GM19328 (cell line): ENCODE measurements around the gene RRAS2.

ENCODE experiments used
- ATAC-seq: cut with Tn5 transposase; IDR thresholded peaks from one replicate; pipeline ENCODE4 v1.9.1; 2021; ENCODE audit warnings: mild to moderate bottlenecking, moderate library complexity; ENCODE audit not compliant: unreplicated experiment

Gene RRAS2

DNA sequence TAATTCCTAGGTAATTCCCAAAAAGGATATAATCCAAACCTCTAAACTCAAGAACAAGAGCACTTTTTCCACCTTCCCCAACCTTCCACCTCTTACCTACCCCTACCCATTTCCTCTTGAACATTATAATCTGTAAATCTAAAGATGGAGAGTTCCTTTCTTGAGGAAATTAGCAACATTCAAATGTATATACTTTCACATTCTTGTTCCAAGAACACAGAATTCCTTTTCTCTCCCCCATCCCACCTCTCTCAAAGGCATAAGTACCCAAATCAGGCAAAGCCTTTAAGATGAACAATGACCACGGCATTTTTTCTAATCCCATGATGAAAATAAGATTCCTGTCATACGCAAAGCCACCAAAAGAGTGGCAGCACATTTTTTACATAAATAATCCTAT is 18.3 kb downstream of the RRAS2 start:
- ATAC-seq, result no peak

DNA sequence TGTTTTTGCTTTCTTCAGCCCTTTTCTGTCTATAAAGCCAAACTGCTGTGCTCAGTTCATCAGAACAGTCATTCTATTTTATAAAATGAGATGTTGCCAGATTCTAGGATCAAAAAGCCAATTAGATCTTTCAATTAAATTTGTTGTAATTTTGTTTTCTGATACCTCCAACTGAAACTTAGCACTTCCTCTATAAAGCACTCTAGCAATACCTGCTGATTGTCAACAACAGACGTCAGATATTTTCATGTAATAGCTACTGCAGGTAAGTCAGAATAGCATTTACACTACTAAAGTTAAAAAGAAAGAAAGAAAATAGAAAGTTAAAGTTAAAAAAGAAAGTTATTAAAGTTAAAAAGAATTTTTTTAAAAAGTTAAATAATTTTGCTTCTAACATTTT is 19.6 kb downstream of the RRAS2 start:
- no peak for ATAC-seq

DNA sequence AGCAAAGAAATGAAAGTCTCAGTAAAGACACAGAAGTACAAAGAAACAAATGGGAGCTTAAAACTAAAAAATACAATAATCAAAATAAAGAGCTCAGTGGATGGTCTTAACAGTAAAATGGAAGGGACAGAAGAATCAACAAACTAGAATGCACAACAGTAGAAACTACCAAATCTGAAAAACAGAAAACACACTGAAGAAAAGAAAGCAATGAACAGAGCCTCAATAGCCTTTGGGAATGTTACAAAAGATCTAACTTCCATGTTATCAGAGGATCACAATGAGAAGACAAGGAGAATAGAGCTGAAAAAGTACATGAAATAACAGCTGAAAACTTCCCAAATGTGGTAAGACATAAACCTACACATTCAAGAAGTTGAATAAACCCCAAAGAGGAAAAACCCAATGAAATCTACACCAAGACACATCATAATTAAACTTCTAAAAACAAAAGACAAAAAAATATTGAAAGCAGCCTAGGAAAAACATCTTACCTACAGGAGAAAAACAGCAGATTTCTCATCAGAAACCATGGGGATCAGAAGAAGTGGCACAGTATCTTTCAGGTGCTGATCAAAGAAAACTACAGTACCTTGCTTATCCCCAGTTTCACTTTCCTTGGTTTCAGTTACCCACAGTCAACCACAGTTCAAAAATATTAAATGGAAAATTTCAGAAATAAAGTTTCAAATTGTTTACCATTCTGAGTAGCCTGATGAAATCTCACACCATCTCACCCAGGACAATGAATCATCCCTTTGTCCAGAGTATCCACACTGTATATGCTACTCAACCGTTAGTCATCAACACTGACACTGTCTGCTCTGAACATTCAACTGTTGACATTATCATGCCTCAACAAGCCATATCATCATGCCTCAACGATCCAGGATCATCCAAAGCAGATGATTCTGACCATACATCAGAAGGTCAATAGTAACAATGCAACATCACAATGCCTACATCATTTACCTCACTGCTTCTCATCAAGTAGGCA is 22.2 kb downstream of the RRAS2 start:
- no peak for ATAC-seq

DNA sequence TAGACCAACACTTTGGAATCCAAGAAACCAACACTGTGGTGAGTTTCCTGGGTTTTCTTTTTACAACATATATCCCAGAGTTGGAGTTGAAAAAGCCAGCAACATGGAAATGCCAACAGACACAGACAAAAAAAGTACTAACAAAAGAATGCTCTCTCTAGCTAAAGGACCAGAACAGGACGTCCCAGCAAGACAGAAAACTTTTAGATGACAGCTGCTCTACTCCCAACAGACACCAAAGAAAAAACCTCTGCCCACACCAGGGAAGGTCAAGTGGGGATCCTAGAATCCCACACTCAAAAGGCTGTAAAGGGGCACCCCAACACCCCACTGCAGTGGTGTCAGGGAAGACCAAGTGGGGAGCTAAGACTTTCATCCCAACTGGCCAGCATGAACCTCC is 23.3 kb downstream of the RRAS2 start:
- ATAC-seq, result no peak

DNA sequence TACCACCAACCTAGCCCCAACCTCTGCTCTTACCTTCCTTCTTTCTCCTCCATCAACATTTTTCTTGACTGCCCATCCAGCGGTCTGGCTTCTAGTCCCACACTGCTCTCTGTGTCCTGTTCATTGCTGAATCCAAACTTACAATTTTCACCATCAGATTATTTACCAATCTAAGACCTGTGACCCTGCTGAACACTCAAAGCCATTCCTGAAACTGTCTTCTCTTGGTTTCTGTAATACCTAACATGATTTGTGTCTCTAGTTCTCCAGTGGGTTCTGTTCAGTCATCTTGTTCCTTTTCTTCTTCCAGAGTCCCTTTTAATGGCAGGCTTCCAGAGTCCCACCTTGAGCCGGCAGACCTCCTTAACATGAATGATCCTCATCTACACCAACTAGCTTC is 24.1 kb downstream of the RRAS2 start:
- no peak for ATAC-seq

DNA sequence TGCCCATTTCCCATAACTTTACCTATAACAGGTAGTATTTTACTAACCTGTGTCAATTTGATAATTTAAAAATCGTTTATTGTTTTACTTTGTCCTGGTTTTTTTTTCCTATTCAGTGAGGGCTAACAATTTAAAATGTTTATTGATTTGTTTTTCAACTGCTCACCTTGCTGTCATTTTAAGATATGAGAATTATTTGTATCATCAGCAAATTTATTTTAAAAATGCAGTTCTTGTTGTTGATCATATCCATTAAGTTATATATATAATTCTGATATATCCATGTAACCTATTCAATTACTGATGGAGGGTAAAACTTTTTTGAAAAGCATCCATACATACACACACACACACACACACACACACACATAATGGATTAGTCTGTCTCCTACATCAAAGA is 24.8 kb downstream of the RRAS2 start:
- ATAC-seq, result no peak

DNA sequence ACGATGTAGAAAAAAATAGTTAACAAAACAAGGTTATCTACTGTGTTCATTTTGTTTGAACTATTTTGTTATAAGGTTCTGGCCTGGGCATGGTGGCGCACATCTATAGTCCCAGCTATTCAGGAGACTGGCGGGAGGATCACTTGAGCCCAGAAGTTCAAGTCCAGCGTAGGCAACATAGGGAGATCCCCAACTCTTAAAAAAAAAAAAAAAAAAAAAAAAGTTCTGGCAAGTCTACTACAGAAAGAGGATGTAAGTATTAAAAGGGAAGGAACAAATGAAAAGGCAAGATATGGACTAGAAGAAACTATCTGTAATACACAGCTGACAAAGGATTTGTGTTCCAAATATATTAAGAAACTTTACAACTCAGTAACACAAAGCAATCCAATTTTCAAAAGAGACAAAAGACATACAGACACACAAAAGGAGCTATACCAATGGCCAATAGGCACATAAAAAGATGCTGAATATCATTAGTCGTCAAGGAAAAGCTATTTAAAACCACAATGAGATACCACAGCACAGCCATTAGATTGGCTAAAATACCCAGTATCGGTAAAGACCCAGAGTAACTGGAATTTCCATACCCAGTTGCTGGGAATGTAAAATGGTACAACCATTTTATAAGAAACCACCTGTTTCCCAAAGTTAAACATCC is 27.4 kb downstream of the RRAS2 start:
- ATAC-seq, result no peak

DNA sequence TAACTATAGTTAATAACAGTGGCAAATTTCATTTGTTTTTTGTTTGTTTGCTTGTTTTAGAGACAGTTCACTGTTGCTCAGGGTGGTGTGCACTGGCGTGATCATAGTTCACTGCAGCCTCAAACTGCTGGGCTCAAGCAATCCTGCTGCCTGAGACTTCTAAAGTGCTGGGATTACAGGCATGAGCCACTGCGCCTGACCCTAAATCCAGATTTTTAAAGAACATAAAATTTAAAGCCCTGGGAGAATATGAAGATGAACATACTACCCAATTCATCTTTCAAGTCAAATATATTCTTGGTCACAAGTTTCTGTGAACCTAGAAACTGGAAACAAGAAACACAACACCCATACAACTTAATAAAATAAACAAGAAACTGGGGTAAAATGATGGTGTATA is 28.1 kb downstream of the RRAS2 start:
- ATAC-seq, result no peak

DNA sequence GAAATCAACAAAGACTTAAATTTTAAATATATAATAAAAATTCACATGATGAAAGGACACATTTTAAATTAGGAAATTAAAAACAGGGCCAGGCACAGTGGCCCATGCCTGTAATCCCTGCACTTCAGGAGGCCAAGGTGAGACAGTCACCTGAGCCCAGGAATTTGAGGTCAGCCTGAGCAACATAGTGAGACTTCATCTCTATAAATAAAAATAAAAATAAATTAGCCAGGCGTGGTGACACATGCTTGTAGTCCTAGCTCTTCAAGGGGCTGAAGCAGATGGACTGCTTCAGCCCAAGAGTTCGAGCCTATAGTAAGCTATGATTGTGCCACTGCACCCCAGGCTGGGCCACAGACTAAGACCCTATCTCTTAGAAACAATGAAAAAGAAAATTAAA is 29.3 kb downstream of the RRAS2 start:
- no peak for ATAC-seq

DNA sequence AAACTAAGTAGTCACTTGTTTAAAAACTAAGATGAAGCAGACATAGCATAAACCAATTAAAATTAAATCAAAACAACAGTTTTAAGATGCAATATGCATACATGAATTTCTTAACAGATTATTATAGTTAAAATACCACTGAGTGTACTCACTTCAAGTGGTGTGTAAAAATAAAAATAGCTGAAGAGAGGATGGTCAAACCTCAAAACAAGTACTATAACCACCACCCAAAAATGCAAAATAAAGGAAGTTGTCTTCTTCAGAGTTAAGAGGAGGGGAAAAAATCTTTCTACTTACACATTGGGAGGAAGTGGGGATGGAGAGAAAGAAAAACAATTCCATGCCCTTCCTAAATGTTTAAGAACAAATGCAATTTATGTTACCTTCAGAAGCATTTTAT is 31.9 kb downstream of the RRAS2 start:
- ATAC-seq, result no peak

DNA sequence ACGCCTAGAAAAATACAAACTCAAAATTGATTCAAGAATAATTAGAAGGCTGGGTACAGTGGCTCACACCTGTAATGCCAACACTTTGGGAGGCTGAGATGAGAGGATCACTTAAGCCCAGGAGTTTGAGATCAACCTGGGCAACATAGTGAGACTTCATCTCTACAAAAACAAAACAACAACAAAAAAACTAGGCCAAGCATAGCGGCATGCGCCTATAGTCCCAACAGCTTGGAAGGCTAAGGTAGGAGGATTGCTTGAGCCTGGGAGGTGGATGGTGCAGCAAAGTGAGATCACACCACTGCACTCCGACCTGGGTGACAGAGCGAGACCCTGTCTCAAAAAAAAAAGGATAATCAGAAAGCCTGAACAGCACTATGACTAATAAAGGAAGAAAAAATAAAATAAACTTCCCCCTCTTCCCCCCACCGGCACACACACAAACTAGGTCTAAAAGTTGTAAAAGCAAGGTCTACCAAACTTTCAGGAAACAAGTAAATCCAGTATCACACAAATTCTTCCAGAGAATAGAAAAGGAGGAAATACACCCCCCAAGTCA is 35.8 kb downstream of the RRAS2 start:
- no peak for ATAC-seq

DNA sequence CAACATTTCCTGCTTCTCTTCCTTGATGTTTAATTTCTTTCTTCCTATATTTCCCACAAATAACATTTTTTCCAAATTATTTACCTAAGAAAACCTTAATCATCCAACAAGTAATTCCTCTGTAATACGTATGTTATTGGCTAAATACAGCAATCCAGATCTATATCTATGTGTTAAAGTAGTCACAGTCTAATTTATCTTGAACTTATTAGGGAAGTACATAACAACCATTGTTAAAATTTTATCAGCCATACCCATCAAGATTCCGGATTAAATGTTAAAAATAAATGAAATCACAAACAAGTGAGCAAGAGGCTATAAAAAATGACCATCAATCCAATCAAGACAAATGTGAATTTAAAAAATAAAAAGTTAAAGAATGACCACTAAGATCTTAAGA is 36.5 kb downstream of the RRAS2 start:
- ATAC-seq, result no peak

DNA sequence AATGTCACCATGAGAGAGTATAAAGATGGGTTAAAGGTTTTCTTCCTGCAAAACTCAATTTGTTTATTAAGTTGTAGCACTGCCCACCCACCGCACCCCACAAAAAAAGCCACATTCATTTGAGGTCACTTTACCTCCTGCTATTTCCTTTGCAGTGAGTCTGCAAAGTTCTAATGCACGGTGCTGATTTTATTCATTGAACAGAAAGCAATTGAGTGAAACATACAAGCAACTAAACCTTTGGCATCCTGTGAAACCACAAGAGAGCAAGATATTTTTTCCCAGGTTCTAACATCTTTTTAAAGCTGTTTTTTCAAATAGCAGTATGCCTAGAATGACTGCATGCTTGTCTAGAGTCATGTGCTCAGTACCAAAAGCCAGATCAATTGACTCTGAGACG is 39.0 kb downstream of the RRAS2 start:
- no peak for ATAC-seq

DNA sequence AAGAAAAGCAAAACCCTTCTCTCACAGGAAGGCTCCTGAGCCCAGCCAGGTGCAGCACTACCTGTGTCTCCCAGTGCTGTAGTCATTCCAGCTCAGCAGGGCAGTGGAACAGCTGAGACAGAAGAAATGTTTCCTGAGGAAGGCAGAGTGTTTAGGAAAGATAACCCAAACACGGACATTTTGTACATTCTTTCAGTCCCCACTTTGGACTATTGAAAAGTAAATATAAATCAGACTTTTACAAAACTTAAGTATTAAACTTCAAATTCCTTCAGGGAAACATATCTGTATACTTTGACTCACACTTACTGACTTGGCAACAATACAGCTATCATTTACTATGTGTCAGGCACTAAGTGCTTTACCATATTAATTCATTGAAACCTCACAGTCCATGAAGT is 40.4 kb downstream of the RRAS2 start:
- no peak for ATAC-seq

DNA sequence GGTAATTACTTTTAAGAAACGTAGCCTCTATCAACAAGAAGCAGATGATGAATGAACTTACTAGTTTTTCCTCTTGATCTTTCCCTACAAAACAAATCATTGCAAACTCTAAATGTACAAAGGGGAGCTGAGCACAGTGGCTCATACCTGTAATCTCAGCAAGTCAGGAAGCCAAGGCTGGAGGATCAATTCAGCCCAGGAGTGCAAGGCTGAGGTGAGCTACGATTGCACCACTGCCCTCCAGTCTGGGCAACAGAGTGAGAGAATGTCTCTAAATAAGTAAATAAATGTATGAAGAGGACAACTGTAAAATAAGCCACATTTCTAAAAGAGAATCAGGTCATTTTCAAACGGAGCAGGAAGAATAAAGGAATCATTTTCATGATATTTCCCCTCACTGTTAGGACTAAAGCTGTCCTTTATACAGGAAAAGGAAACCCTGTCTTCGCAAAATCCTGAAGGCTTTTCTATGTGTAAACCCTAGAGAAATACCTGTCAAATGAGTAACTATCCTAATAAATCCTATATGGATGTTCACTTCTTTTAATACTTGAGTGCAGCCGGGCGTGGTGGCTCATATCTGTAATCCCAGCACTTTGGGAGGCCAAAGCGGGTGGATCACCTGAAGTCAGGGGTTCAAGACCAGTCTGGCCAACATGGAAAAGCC is 41.2 kb downstream of the RRAS2 start:
- ATAC-seq, result no peak

DNA sequence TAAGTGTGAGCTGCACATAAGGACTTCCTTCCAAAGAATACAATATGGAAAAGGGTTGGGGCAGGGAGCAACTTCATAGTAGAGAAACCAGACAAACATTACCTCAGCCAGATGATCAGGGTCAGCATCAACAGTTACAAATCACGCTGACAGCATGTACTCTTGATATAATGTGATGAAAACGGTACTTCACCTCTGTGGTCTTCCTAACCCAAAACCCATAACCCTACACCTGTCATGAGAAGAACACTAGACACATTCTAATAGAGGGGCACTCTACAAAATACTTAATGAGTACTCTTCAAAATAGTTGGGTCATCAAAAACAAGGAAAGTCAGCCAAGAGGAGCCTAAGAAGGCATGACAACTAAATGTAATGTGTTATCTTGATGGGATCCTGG is 43.9 kb downstream of the RRAS2 start:
- ATAC-seq, result no peak

DNA sequence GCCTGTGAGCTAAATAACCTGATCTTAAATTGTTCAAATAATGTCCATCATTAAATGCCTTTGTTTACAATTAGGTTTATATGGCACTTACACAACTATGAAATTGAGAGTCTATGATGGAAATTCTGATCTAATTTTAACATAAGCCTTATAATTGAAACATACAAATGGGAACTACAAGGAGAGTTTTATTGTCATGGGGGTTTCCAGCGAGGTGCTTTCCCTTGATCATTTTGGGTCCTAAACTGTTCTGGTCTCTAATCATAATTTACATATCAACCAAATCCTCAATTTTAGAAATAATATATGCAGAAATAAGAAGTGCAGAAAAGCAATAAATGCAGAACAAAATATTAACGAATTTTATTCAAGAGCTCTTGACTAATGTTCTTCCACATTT is 44.9 kb downstream of the RRAS2 start:
- ATAC-seq, result no peak

DNA sequence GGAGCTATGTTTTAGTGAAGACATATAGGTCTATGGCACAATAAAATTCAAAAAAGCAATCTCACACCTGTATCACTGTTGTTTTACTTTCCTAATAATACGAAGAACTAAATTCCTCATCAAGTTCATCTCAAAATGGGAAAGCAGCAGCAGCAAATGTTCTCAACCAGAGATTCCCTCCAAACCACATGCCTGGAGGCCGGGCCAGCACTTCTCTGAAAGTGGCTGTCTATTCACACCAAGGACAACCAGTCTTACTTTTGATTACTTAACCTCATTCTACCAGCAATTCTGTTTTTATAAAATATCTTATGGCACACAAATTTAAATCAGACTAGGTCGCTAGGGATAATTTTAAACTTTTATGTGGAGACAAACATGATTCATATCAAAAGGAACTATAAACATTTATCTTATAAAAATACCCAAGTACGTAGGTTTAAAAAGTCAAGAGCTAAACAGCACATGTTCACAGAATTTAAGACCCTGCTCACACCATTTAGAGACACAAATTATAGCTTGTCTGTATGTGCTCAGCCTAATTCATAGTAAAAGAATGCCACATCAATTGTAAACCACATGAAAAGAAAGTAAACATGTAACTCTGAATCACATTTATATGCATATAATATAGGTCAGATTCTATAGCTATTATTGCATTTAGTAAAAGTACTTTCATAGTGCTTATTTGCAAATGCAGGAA is 46.1 kb downstream of the RRAS2 start:
- no peak for ATAC-seq

DNA sequence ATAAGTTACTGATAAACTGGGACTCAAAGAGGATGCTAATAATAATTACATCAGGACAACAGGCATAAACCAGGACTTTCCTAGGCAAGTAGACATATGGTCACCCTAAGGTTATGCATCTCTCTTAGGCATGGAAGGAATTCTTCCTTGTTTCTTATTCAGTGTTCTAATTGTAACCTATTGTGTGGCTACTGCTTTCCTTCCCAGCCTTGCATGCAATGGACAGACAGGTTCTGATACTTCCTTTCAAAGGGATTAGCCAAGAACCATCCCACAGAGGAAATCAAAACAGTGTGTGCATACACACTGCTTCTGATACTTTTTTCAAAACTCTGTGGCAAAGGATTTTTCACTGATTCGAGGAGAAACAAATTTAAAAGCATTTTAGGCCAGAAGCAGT is 48.3 kb downstream of the RRAS2 start:
- ATAC-seq, result no peak

DNA sequence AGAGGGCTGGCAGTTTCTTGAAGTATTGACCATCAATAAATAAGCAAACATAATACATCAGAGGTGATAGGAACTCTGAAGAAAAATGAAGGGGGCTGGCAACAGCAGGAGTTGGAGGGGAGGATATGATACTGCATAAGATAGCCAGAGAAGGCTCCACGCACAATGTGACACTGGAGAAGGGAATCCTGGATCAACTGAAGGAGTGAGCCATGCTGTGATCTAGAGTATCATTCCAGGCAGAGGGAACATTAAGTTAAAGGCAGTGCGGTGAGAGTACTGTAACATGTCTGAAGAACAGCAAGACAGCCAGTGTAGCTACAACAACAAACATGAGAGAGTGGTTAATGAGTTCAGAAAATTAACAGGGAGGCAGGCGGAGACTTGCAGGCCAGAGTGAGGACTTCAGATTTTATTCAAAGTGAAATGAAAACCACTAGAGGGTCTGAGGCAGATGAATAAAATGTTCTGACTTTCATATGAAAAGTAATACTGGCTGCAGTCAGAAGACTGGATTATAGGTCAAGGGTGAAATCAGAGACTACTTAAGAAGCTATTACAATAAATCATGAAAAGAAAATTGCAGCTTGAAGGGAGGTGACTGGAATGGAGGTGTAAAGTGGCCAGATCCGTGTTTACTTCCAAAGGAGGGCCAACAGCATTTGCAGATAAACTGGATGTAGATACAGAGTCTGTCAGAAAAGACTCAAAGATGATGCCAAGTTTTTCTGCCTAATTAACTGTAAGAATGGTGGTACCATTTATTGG is 49.4 kb downstream of the RRAS2 start:
- no peak for ATAC-seq
